HG03439 (cell line): ENCODE measurements around the gene PLA2G10.
"Not testable (repeated sequence)": the region's sequence is repeated elsewhere in the genome, so short reads cannot be mapped to it uniquely, and the experiment has no call there.

Source experiments
- ATAC-seq: cut with Tn5 transposase; IDR thresholded peaks from one replicate; pipeline ENCODE4 v1.9.1; 2021; ENCODE audit warnings: mild to moderate bottlenecking, moderate library complexity; ENCODE audit not compliant: unreplicated experiment

Gene PLA2G10

DNA sequence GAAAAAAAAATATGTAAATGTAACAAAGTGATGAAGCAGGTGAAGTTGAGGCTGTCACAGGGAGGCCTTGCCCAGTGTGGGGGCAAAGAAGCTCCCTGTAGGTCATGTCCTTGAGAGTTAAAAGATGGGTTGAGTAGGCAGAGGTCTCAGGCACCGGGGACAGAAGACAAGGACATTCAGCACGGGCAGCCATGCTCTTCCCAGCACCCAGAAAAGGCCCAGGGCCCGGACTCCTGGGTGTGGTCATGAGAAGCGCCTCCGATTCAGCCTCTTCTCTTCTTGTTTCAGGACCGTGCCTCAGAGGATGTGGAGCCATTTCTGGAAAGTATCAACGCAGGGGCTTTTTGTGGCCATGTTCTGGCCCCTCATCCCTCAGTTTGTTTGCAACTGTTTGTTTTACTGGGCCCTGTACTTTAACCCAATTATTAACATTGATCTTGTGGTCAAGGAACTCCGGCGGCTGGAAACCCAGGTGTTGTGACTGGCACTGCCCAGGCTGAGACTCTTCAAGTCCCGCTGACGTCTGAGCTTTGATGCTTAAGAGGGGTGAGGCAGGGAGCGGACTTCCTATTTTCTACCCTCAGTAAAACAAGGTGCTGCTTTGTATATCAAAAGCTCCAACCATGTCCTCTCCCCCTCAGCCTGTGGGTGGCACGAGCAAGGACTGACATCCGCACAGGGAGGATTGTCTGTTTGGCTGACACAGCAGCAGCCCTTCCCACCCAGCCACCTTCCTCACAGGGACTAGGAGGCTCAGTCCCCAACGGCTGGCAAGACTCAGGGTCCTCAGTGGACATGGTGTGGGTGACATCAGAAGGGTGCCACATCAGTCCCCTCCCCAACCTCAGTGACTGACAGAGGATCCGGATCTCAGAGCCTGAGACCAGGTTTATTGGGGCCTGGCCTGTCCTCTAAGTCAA, 26.5 kb downstream of the PLA2G10 start:
- no peak for ATAC-seq

DNA sequence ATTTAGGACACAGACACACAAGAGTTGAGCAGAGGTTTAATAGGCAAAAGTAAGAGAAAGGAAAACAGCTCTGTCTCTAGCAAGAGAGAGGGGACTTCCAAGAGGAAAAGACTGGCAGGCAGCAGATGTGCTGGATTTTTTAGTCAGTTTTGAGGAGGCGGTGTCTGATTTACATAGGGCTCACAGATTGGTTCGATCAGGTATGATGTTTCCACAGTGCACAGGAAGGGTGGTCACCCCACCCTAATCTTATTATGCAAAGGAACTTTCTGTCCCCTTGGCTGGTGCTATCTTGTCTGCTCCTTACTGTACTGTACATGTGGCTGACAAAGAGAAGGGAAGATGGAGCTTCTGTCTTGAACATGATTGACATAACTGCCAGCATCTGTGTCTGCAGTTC, 36.0 kb downstream of the PLA2G10 start:
- ATAC-seq: no peak

DNA sequence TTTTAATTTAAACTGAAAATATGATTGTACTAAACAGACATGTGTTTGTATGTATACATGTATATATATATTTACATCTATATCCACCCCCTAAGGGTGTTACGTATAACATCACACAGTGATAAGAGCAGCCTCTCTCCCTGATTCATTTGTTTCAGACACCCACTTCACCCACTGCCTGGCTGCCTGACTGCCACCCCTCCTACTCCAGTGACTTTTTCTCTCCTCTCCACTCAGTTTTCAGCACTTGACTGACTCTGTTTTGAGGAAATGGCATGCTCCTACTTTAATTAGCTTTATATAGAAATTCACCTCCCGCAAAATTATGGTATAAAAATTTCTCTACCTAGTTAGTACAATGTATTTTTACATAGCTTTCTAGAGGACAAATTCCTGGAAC, 41.4 kb downstream of the PLA2G10 start:
- ATAC-seq: no peak

DNA sequence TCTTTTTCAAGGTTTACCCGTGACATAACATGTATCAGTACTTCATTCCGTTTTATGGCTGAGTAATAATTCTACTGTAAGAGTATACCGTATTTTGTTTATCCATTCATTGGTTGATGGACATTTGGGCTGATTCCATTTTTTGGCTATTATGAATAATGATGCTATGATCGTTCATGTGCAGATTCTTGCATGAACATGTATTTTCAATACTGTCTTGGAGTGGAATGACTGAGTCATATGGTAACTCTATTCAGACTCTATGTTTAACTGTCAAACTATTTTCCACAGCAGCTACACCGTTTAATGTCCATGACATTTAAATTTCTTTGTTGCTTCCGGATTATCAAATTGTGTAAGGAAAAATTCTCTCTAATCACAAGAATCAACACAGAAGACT, 43.5 kb downstream of the PLA2G10 start:
- no peak for ATAC-seq

DNA sequence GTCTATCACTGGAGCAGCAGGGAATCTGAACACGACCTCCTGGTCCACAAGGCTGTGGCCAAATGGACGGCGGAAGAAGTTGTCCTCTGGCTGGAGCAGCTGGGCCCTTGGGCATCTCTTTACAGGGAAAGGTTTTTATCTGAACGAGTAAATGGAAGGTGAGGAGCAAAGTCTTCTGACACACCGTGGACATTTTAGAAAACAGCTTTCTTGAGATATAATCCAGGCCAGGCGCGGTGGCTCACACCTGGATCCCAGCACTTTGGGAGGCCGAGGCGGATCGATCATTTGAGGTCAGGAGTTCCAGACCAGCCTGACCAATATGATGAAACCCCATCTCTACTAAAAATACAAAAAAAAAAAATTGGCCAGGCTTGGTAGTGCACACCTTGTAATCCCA, 44.3 kb downstream of the PLA2G10 start:
- ATAC-seq: no peak

DNA sequence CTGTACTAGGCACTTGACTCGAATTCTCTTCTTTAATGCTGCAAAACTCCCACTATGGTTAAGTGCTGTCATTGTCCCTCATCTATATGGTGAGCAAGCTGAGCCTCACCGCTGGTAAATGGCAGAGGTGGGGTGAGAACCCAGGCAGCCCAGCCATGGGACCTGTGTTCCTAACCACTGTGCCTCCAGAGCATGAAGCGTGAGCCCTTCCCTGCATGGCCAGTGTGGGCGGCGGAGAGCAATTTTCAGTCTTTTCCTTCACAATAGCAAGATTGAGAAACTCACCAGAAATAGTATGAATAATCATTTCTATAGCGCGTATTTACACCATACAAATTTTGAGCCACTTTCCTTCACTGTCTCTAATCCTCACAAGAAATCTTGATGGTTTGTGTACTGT, 52.2 kb downstream of the PLA2G10 start:
- ATAC-seq: no peak

DNA sequence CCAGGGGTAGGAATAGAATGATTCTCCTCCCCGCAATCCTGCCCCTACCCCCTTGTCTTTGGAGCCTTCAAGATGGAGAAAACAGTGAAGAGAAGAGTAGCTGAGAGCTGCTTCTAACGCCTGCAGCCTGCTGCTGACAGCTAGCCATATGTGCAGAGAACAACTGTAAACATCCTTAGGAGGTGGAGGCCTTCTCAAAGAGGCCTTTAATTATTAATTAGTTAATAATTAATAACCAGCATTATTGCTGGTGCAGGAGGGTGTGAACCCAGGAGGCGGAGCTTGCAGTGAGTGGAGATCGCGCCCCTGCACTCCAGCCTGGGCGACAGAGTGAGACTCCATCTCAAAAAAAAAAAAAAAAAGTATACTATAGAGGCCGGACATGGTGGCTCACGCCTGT, 52.9 kb downstream of the PLA2G10 start:
- ATAC-seq: no peak

DNA sequence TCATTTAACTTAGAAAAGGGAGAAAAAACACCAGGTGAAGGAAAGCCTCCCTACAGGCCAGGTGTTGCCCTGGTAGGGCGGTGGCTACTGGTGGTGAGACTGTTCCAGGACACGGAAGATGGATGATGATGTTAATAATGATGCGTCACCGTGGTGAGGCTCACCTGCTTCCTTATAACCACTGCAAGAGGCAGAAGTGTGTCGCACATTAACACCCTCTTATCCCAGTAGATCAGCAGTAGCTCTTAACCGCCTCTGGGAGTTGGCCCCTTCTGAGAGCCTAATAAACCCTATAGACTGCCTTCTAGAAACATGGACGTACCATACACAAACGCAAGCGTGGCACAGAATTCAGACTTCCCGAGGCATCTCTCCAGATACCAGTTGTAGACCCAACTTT, 53.6 kb downstream of the PLA2G10 start:
- no peak for ATAC-seq

DNA sequence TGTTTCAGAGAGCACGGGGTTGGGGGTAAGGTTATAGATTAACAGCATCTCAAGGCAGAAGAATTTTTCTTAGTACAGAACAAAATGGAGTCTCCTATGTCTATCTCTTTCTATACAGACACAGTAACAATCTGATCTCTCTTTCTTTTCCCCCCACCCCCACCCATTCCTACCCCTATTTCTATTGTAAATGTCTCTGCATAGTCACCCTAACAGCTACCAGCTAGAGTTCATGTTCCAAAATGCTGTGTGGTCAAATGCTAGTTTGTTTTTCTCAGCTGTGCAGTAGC, 57.2 kb downstream of the PLA2G10 start:
- ATAC-seq: not testable (repeated sequence)

DNA sequence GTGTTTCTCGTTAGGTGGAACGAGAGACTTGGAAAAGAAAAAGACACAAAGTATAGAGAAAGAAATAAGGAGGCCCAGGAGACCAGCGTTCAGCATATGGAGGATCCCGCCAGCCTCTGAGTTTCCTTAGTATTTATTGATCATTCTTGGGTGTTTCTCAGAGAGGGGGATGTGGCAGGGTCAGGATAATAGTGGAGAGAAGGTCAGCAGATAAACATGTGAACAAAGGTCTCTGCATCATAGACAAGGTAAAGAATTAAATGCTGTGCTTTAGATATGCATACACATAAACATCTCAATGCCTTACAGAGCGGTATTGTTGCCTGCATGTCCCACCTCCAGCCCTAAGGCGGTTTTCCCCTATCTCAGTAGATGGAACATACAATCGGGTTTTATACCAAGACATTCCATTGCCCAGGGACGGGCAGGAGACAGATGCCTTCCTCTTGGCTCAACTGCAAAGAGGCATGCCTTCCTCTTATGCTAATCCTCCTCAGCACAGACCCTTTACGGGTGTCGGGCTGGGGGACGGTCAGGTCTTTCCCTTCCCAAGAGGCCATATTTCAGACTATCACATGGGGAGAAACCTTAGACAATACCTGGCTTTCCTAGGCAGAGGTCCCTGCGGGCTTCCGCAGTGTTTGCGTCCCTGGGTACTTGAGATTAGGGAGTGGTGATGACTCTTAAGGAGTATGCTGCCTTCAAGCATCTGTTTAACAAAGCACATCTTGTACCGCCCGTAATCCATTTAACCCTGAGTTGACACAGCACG, 57.7 kb downstream of the PLA2G10 start:
- not testable (repeated sequence) for ATAC-seq

DNA sequence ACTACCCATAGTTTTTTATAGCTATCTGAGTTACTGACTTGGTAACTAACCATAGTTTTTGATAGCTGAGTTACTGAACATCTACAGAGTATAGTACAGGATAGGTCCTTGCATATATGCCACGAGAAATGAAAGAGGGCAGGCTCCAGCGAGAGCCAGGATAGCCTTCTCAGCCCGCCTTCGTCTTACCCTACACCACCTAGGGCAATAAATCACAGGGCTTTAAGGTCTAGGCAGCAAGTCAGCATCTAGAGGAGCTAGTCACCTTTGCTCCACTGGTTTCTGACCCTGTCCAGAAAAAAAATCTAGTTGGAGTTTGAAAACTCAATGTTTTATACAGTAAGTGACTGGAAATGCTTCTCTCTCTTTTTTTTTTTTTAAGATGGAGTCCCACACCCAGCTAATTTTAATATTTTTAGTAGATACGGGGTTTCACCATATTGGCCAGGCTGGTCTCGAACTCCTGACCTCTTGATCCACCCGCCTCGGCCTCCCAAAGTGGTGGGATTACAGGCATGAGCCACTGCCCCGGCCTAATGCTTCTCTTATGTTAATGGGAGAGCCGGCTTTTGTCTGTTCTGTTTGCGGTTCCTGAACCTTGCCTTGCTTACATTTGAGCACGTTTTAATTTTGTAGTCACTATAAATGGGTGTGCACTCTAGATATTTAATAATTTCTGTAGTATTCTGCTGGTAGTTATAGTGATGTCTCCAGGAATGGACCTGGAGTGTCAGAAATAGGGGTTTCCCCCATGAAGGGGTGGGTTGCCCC, 58.5 kb downstream of the PLA2G10 start:
- no peak for ATAC-seq

DNA sequence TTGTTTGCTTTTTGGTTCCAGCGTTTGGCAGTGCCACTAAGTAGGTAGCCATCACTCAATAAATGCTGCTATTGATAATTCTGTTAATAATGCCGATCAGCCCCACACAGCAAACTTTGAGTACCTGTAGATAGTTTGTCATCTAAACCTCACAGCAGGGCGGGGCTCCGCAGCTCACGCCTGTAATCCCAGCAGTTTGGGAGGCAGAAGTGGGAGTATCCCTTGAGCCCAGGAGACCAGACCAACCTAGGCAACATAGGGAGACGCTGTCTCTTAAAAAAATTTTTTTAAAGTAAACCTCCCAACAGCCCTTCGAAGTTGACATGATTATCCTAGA, 59.8 kb downstream of the PLA2G10 start:
- ATAC-seq: no peak

DNA sequence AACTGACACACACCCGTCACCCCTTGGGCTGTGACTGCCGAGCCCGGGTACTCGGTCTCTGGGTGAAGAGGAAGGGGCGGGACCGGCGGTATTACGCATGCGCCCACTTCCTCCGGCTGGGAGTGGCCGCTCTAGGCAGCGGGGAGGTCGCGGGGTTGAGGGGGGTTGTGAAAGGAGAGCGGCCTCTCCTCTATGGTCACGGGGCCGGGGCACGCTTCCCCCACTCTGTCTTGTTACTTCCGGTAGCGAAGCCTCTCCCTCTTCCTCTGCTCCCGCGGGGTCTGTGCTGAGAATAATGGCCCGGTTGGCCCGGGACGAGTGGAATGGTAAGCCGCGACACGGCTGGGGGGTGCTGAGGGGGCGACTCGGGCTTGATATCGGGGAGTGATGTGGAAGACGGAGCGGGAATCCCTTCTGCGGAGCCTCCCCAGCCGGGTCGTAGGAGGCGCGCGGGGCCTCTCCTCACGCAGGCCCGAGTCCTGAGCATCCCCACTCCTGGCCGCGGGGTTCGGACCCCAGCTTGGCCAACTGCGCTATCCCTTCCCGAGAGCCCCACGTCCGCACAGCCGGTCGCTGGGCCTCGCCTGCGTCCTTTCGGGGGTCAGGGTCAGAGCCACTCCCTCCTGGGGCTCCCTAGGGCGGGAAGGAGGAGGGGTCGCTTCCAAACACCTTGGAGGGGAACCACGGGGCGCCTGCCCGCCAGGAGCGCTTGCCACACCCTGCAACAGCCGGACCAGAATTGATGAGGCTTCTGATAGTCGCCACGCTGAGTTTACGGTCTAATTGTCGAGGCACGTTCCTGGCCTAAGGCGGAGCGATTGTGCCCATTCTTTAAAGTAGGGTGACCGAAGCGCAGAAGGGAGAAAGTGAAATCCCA, 61.2 kb downstream of the PLA2G10 start, which contains the start of gene BFAR:
TSS of gene BFAR (plus strand) at position 259 of the 877 bp plus-strand sequence. CDS start 11,396 bp downstream, outside the sequence.
- peak; percentile 68 for ATAC-seq

DNA sequence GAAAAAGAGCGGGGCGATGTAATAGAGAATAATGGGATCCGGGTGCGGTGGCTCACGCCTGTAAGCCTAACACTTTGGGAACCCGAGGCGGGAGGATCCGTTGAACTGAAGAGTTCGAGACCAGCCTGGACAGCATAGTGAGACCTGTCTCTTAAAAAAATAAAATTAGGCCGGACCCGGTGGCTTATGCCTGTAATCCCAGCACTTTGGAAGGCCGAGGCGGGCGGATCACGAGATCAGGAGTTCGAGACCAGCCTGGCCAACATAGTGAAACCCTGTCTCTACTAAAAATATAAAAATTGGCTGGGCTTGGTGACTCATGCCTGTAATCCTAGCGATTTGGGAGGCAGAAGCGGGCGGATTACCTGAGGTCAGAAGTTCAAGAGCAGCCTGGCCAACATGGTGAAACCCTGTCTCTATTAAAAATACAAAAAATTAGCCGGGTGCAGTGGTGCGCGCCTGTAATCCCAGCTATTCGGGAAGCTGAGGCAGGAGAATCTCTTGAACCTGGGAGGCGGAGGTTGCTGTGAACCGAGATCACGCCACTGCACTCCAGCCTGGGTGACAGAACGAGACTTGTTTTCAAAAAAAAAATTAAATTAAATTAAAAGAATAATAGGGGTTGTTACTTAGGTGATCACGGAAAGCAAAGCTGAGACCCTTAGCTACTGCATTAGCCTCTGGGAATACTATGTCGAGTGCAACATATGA, 63.3 kb downstream of the PLA2G10 start:
- not testable (repeated sequence) for ATAC-seq

DNA sequence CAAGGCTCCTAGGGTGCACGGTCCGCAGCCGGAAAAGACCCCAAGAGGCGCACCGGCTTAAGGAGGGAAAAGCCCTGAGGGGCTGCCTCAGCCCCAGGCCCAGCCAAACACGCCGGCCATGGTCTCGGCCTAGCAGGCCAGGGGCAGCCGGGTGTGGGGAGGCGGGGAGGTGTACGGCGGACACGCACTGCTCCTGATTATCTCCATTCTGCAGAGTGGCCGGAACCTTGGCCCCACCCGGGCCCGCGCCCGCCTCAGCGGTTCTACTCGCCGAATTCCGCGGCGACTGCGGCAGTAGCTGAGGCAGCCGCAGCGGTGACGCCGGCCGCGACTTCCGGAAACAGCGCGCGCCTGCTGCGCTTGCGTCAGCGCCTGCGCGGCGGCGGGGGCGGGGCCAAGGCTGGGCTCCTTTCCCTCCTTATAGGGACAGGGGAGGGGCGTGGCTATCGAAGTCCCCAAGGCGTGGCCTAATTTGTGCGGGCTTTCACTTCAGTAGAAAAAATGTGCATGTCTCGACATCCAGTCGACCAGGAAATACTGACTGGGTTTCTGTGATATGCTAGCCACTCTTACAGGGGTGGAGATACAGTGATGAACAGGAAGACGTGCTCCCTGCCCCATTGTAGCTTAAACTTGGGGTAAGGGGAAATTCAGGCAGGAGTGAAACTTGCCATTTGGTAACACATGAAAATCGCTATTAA, 64.0 kb downstream of the PLA2G10 start, which contains the start of gene PARN:
TSS of gene PARN (minus strand) at position 342 of the 701 bp plus-strand sequence. CDS start at position 207, 135 bp downstream.
- peak; percentile 51 for ATAC-seq

DNA sequence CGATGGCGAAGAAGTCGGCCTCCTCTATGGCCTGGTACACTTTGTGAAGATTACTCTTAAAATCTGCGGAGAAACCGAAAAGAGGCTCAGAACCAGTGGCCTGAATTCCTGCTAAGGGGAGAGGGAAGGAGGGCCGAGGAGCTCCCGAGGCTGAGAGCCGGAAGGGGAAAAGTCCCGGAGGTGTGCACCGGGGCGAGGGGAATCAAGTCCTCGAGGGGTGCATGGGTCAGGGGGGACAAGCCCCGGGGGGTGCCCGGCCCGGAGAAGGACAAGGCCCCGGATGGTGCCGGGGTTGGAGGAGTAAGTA, 64.5 kb downstream of the PLA2G10 start:
- ATAC-seq: no peak

DNA sequence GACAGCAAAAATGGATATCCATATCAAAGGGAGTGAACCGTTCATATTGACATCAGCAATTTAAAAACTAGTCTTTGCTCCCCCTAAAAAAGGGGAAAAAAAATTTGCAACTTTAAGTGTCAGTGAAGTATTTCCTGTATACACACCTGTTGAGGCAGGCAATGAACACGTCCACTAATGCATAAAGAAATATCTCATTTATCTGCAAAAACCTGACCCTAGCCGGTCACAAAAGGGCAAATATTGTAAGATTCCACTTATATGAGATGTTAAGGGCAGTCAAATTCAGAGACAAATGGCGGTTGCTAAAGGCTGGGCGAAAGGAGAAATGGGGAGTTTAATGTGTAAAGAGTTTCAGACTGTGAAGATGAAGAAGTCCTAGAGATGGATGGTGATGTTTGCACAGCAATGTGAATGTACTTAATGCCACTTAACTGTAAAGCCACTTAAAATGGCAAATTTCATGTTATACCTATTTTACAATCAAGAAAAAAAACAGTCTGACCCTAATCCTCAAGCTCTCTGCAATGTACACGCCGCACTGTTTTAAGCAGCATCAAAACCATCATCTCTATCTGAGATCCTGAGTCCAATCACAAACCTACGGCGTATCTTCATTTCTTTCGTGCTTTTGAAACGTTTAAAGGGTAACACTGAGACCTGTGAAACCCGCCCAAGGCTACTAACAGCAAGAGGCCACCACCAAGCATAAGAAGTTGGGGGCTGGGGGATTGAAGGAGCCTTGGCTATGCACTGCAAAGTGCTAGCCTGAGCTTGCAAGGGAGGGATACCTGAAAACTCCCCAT, 65.1 kb downstream of the PLA2G10 start:
- ATAC-seq: no peak

DNA sequence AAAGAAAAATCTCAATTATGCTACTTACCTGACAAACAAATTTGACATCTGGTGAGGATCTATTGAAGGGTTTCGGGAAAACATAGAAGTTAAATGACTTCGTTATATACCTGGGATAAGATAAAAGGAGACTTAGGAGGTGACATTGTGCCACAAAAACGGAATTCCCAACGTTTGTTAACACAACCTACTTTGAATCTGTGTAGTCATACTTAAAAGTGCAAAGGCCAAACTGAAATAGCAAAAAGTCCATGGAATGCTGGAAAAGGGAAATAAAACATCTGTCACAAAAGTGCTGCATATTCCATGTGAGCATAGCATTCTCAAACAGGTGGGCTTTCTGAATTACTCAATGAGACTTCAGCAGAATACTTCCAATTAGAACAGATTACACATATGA, 67.0 kb downstream of the PLA2G10 start:
- ATAC-seq: no peak
